CD4-positive, alpha-beta T cell treated with Interleukin-1 beta for 1 hour (primary cell): ENCODE results near the gene CENPN.

ENCODE experiments used
- DNase-seq, 2 donors: peaks; one replicate each; pipeline ENCODE4 v3.0.0-alpha.2; 2020 to 2022

CENPN gene, protein sequence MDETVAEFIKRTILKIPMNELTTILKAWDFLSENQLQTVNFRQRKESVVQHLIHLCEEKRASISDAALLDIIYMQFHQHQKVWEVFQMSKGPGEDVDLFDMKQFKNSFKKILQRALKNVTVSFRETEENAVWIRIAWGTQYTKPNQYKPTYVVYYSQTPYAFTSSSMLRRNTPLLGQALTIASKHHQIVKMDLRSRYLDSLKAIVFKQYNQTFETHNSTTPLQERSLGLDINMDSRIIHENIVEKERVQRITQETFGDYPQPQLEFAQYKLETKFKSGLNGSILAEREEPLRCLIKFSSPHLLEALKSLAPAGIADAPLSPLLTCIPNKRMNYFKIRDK

DNA sequence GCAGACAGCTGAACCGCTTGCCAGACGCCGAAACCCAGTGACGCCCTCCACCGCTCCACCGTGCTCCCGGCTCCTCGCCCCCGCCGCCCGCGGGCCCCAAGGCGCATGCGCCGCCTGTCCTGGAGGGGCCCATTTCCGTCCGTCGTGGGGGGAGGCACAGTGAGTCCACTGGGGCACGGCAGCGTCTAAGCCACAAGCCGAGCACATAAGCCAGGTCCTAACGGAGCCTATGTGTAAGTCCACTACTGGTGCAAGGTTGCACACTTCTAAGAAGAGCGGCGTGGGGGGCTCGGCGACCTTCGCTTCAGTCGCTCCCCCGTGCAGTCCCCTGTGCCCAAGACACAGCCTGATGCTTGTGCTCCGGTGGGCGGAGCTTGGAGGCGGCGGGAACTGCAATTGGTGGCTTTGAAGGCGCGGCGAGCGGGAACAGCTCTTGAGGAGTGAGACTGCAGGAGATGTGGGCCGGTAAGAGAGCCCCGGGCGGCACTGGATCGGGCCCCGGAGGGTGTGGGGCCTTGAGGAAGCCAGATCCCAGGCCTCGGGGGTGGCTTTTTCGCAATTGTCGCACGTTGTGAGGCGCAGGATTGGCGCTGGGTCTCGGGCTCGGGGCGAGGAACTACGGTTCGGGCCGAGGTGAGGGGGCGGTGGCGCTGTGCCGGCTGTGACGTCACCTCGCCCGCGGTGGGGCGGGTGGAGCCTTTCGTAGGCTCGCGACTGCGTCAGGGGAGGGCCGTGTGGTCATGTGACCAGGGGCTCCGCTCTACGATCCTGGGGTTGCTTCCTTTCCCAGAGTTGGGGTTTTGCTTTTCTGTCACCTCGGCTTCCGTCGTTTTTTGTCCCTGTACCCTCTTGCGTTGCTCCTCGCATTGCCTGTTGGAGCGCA lies at the start of gene CENPN, which contains the start of gene CMC2:
Gene CENPN (plus strand): TSS at position 402 of the 883 bp plus-strand sequence. CDS start 4,726 bp downstream, outside the sequence.
Gene CMC2 (minus strand): TSS at position 73 of the 883 bp plus-strand sequence. CDS start 9,491 bp downstream, outside the sequence.
- peak; percentile 98 for DNase-seq

GRCh38 chr16:80958284-80958683 lies 48.7 kb upstream of the CENPN start:
- no peak for DNase-seq

- no peak for DNase-seq
Observed at GRCh38 chr16:80962879-80963278, 44.1 kb upstream of the CENPN start.

DNA sequence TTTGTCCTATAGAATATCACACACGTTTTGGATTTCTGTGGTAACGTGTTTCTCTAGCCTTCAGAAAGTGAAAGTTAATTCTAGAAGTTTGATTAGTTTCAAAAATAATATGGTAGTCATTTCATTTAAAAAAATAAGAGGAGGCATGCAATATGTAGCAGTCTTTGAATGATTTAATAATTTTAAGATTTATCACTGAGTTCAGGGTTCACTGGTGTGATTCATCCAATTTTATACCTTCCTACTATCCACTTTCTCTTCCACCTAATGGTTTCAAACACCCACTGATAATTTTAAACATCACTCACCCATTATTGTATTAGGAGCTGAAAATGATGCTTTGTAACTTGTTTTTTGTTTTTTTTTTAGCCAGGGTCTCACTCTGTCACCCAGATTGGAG lies 42.7 kb upstream of the CENPN start:
- no peak for DNase-seq

- no peak for DNase-seq
Observed at GRCh38 chr16:80966617-80967016, 40.4 kb upstream of the CENPN start.

- DNase-seq, result no peak
Observed at GRCh38 chr16:80968386-80969113, 38.5 kb upstream of the CENPN start.

DNA sequence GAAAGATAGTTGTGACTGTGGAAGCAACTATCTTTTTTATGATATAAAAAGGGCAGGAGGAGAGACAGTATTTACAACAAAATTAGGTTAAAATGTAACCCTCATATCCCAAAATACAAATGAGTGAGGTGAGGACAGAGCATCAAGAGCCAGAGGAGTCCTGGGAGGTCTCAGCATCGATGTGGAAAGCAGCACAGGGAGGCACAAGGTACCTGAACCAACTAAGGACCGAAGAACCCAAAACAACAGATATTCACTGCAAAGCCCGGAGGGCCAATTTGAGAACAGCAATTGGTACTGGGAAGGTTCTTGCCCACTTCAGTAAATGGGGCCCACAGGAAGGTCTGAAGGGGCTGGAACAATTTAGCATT lies 37.9 kb upstream of the CENPN start:
- no peak for DNase-seq

DNA sequence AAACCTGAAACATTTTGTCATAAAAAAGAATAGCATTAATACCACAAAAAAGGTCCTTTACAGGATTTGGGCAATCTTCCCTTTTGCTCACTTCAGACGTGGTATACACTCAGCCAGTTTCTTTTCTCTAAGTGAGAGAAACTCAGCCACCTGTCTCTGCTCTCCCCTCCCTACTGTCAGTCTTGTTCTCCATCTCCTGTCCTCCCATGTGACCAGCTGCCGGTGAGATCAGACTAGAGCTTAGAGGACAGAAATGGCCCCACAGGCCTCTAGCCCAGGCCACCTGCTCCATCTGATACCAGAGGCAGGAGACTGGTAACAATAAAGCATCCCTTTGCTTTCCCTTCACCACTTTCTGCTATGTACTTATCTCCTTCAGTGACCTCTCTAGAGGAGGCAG lies 35.2 kb upstream of the CENPN start:
- no peak for DNase-seq

GRCh38 chr16:80972611-80973010 lies 34.4 kb upstream of the CENPN start:
- no peak for DNase-seq

DNA sequence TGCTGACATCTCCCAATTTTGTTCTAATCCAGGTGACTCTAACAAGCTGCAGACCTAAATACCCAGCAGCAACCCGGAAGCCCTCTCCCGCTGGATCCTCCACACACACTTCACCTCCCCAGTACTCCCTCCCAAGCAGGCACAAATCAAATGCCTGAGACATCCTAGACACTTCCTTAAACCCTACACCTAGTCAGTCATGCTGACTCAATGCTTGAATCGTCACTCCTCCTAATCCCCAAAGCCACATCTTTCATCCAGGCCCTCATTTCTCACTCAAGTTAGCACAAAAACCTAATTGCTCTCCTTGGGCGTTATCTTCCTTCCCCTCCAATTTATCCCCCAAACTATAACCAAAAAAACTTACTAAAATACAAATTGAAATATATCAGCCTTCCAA lies 33.0 kb upstream of the CENPN start:
- DNase-seq, result no peak

DNA sequence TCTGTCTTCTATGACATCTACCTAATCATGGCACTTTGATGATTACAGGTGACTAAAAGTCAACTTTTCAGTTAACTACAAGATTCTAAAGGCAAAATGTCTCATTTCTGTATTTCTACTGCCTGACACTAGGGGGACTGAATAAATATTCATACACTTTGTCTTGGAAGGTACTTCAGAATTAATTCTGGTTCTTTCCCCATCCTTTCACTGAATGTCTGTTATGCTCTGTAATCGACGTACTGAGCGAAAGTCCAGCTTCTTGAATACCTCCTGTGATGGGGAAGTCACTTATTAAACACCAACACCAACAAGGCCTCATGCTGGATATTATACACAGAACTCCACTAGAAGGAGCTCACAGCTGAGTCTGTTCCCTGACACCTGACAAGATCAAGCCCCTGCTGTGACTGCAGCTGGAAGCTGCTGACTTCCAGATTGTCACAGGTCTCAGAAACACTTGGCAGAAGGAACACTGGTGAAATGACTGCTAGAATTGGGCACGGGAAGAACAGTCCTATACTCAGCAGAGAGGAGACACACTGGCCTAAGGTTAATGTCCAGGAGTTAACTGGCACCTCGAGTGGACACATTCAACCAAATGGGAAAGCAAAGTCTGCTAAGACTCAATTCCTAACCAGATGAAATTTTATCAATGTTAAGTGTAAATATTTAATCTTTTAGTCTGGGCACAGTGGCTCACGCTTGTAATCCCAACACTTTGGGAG lies 32.2 kb upstream of the CENPN start:
- no peak for DNase-seq

DNA sequence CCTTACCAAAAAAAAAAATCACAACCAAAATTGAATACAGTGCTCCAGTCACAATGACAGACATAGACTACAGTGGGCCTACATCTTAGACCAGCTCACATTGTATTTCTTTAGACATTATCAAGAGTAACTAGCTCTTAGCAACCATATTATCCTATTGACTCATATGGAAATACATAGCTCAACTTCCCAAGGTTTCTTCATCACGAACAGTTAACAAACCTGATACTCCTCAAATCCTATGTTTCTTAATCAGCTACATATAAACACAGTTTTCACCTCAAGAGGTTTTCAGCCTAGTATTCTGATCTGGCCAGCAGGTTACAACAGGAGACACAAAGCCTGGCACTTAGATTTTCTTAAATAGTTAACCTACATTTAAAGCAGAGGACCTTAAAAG lies 30.1 kb upstream of the CENPN start:
- DNase-seq, result no peak

DNA sequence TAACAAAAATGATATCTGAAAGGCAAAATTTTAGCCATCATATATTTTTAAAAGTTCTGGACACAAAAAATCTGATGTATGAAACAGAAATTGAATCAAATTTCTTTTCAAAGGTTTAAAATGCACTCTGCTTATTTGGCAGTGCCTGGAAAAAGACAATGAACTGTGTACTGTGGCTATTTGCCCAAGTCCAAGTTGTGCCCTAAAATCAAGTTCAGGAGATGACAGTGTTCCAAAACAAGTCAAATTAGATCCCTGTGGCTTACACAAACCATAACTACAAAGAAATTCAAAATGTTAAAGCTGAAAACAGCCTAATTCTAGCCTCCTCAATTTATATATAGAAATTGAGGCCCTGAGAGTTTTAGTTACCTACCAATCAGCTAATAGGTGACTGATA lies 25.9 kb upstream of the CENPN start:
- no peak for DNase-seq

DNA sequence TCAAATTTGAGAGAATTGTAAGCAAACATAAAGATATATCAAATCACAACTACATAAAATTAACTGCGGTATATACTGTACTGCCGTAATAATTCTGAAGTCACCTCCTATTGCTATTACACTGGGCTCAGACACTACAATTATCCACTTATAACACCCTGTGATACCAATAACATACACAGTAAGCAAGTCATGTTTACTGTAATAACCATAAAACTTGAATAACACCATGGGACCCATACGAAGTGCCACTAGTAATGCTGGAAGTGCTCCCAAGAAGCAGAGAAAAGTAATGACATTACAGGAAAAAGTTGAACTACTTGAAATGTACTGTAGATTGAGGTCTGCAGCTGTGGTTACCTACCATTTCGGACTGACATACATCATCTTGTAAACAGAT lies 24.4 kb upstream of the CENPN start:
- DNase-seq, result no peak

- DNase-seq, result no peak
Observed at GRCh38 chr16:80984124-80984892, 22.7 kb upstream of the CENPN start.

DNA sequence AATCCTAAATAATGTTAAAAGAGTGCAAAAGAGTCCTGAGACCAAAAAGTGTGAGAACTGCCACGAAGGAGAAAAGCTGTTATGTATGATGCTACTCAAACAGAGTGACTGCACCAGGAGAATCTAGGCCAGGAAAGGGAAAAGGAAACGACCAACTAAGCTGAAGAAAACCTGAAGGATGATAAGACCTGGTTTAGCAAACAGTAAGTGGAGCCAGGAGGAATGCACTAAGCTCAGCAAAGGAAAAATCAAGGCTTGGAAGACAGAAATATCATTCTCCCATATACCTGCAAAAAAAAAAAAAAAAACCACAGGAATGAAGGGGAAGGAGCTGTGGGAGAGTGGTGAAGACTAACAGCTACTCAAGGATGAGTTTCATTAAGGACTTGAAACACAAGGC lies 21.4 kb upstream of the CENPN start:
- DNase-seq, result no peak

- DNase-seq, result no peak
Observed at GRCh38 chr16:80986557-80986956, 20.5 kb upstream of the CENPN start.

- no peak for DNase-seq
Observed at GRCh38 chr16:80988756-80989155, 18.3 kb upstream of the CENPN start.

GRCh38 chr16:80989801-80990200 lies 17.2 kb upstream of the CENPN start:
- no peak for DNase-seq

- no peak for DNase-seq
Observed at GRCh38 chr16:80990577-80990976, 16.4 kb upstream of the CENPN start.

DNA sequence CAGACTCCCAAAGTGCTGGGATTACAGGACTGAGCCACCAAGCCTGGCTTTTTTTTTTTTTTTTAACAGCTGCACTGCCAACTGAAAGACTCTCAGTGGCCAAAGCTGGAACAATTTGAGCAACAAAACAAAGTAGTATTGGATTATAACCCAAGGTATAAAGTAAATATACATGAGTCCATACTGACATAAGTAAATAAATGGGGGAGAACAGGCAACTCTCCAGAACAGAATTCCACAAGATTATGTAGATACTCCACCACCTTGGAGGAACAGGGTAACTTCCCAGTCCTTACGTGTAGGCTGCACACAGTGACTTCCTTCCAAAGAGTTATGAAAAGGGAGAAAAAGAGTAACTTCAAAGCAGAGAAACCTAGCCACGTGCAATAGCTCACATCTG lies 16.0 kb upstream of the CENPN start:
- no peak for DNase-seq
